Stimulated activated naive B cell treated with anti-CD40 and anti-IgM and Interleukin-4, amounts not matched to agents 10 μg/mL and 1 μg/mL and 100 μg/mL, for 72 hours (primary cell): ENCODE results near the gene SLC44A2.
A peak's percentile ranks its signal among the peaks of the same experiment; 100 is the strongest.

Experiments
- ATAC-seq, 2 donors: fragments of 150-1000 bp; cut with Tn5 transposase; replicated peaks; 2 replicates each; pipeline ENCODE4 v1.10.0; 2021; ENCODE audit warnings: moderate library complexity in 1 of 2
- DNase-seq: peaks from one replicate; pipeline ENCODE4 v3.0.0; 2021
- H3K27ac Mint-ChIP-seq: one replicate; pipeline ENCODE4 v1.8.0; 2022; ENCODE audit warnings: mild to moderate bottlenecking, mixed read lengths
- H3K27me3 Mint-ChIP-seq, 2 donors: one replicate each; pipeline ENCODE4 v1.8.0; 2022; ENCODE audit warnings: mixed read lengths in 2 of 2
- H3K36me3 Mint-ChIP-seq, 2 donors: one replicate each; pipeline ENCODE4 v1.8.0; 2022; ENCODE audit warnings: mixed read lengths in 2 of 2, mild to moderate bottlenecking in 1 of 2
- H3K4me1 Mint-ChIP-seq, 2 donors: one replicate each; pipeline ENCODE4 v1.8.0; 2022; ENCODE audit warnings: mixed read lengths in 2 of 2, mild to moderate bottlenecking in 1 of 2
- H3K4me3 Mint-ChIP-seq, 2 donors: one replicate each; pipeline ENCODE4 v1.8.0; 2022; ENCODE audit warnings: mild to moderate bottlenecking in 2 of 2, mixed read lengths in 2 of 2, moderate library complexity in 1 of 2
- H3K9me3 Mint-ChIP-seq, 2 donors: one replicate each; pipeline ENCODE4 v1.8.0; 2022; ENCODE audit warnings: mixed read lengths in 2 of 2, mild to moderate bottlenecking in 1 of 2

SLC44A2 gene

DNA sequence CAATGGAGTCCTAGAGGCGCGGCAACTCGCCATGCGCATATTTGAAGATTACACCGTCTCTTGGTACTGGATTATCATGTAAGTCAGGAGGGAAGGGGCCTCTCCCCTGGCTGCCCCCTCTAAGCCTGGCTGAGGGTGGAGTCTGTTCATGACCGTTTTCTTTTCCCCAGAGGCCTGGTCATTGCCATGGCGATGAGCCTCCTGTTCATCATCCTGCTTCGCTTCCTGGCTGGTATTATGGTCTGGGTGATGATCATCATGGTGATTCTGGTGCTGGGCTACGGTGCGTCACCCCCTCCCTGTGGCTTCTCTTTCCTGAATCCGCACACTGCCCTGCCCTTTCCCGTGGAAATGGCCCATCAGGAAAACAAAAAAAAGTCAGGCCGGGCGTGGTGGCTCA, 6.5 kb downstream of the SLC44A2 start:
- DNase-seq (no peak), ATAC-seq (no peak)
- no peak overlapping the region for H3K4me3 Mint-ChIP-seq
- peak overlapping the region; percentile 69 for H3K27ac Mint-ChIP-seq
- peaks cover 50% of the 10 kb centered on the region in 2 donors for H3K36me3 Mint-ChIP-seq
- H3K4me1 Mint-ChIP-seq: peaks cover 20 to 26% of the 10 kb centered on the region in 2 donors
- no peaks in the 10 kb centered on the region for H3K27me3 Mint-ChIP-seq
- H3K9me3 Mint-ChIP-seq: no peaks in the 10 kb centered on the region

DNA sequence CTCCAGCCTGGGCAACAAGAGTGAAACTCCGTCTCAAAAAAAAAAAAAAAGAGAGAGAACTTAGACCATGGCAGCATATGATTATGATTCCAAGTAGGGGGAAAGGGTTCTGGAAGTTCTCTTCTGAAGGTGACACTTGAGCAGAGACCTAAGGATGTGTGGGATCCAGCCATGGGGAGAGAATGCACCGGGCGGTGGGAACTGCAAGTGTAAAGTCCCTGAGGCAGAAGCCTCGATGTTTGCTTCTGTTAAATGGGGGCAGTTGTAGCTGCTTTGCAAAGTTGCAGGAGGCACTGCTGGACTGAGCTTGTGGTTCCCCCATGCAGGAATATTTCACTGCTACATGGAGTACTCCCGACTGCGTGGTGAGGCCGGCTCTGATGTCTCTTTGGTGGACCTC, 9.1 kb downstream of the SLC44A2 start:
- Mint-ChIP-seq H3K9me3 (no peaks in the 10 kb centered on the region), H3K4me1 (peaks cover 33 to 41% of the 10 kb centered on the region in 2 donors), H3K4me3 (no peak overlapping the region), H3K36me3 (peaks cover 55 to 58% of the 10 kb centered on the region in 2 donors), H3K27ac (peak overlapping the region; percentile 79), H3K27me3 (no peaks in the 10 kb centered on the region)
- ATAC-seq (no peak), DNase-seq (no peak)

DNA sequence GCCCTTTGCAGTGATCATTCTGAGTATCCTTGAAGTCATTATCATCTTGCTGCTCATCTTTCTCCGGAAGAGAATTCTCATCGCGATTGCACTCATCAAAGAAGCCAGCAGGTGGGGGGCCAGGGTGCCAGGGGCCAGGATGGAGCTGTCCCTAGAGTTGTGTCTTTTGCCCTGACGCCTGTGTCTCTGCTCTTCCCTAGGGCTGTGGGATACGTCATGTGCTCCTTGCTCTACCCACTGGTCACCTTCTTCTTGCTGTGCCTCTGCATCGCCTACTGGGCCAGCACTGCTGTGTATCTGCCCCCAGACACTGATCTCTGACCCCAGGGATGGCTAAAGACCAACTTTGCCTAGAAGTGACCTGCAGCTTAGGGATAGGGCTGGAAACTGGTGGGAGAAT, 9.6 kb downstream of the SLC44A2 start:
- H3K27ac Mint-ChIP-seq: peak overlapping the region; percentile 79
- no peaks in the 10 kb centered on the region for H3K27me3 Mint-ChIP-seq
- H3K36me3 Mint-ChIP-seq: peaks cover 56 to 60% of the 10 kb centered on the region in 2 donors
- DNase-seq (no peak), ATAC-seq (no peak)
- peaks cover 36 to 47% of the 10 kb centered on the region in 2 donors for H3K4me1 Mint-ChIP-seq
- H3K9me3 Mint-ChIP-seq: no peaks in the 10 kb centered on the region
- H3K4me3 Mint-ChIP-seq: no peak overlapping the region

DNA sequence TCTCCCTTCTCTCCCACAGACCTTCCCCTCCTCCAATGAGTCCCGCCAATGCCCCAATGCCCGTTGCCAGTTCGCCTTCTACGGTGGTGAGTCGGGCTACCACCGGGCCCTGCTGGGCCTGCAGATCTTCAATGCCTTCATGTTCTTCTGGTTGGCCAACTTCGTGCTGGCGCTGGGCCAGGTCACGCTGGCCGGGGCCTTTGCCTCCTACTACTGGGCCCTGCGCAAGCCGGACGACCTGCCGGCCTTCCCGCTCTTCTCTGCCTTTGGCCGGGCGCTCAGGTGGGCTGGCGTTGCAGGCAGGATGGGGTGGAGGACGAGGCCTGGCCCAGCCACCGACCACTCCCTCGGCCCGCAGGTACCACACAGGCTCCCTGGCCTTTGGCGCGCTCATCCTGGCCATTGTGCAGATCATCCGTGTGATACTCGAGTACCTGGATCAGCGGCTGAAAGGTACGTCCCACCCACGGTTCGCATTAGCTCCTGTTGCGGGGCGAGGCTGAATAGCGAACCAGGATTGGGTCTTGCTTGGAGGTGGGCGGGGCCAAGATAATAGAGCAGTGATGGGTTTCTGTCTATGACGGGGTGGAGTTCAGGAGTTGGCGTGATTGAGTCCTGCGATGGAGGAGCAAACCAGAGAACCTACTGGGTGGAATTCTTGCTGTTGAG, 11.1 kb downstream of the SLC44A2 start:
- peaks cover 55 to 60% of the 10 kb centered on the region in 2 donors for H3K36me3 Mint-ChIP-seq
- H3K4me3 Mint-ChIP-seq: no peak overlapping the region
- ATAC-seq (no peak), DNase-seq (no peak)
- H3K9me3 Mint-ChIP-seq: no peaks in the 10 kb centered on the region
- H3K27ac Mint-ChIP-seq: peak overlapping the region; percentile 65
- H3K27me3 Mint-ChIP-seq: no peaks in the 10 kb centered on the region
- H3K4me1 Mint-ChIP-seq: peaks cover 33 to 57% of the 10 kb centered on the region in 2 donors

DNA sequence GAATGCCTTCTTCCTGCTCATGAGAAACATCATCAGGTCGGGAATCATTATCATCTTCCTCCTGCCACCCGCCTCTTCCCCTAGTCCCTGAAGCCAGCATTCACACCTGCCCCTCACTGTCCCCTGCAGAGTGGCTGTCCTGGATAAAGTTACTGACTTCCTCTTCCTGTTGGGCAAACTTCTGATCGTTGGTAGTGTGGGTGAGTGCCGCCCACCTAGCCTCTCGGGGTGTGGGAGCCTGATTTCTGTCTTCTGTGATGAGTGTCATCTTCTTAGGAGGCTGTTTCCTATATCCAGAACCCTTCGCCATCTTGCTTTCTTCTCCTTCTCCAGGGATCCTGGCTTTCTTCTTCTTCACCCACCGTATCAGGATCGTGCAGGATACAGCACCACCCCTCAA, 12.5 kb downstream of the SLC44A2 start:
- Mint-ChIP-seq H3K36me3 (peaks cover 59 to 65% of the 10 kb centered on the region in 2 donors), H3K4me3 (no peak overlapping the region), H3K9me3 (no peaks in the 10 kb centered on the region), H3K27me3 (no peaks in the 10 kb centered on the region), H3K27ac (peak overlapping the region; percentile 16), H3K4me1 (peaks cover 39 to 71% of the 10 kb centered on the region in 2 donors)
- DNase-seq (no peak), ATAC-seq (no peak)

DNA sequence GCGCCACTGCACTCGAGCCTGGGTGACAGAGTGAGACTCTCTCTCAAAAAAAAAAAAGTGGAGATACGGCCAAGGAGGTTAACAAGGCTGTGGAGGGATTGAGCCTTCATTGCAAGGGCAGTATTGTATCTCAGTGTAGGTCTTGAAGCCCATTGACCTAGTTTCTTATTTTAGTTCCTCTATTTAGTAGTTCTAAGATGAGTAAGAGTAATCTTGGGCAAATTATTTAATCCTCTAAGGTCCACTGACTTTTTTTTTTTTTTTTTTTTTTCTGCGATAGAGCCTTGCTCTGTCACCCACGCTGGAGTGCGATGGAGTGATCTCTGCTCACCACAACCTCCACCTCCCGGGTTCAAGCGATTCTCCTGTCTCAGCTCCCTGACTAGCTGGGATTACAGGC, 14.5 kb downstream of the SLC44A2 start:
- ATAC-seq (peak; percentile 82 to 94), DNase-seq (no peak)
- H3K36me3 Mint-ChIP-seq: peaks cover 58 to 68% of the 10 kb centered on the region in 2 donors
- H3K4me1 Mint-ChIP-seq: peaks cover 48 to 88% of the 10 kb centered on the region in 2 donors
- peak overlapping the region; percentile 69 for H3K27ac Mint-ChIP-seq
- no peak overlapping the region for H3K4me3 Mint-ChIP-seq
- H3K27me3 Mint-ChIP-seq: no peaks in the 10 kb centered on the region
- no peaks in the 10 kb centered on the region for H3K9me3 Mint-ChIP-seq

DNA sequence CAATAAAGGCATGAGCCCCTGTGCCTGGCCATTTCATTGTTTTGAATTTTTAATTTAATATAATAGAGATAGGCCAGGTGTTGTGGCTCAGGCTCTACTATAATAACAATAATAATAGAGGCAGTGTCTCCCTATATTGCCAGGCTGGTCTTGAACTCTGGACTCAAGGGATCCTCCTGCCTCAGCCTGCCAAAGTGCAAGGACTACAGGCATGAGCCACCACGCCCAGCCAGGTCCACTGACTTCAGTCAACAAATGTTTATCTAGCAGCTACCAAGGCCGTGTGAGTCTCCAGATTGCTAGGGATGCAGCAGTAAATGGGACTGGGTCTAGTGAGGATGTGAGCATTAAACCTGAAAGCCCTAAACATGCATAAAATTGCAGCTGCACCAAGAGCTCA, 15.0 kb downstream of the SLC44A2 start:
- Mint-ChIP-seq H3K27ac (peak overlapping the region; percentile 20), H3K36me3 (peaks cover 53 to 65% of the 10 kb centered on the region in 2 donors)

DNA sequence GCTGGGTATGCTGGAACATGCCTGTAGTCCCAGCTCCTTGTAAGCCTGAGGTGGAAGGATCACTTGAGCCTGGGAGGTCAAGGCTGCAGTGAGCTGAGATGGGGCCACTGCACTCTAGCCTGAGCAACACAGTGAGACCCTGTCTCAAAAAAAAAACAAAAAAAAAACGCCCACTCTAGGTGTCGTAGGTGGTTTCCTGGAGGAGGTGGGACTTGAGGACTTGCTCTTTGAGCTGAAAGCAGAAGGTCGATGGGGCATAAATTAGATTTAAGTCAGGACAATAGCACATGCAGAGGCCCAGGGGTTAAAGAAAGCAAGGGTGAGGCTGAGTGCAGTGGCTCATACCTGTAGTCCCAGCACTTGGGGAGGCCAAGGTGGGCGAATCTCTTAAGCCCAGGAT, 15.9 kb downstream of the SLC44A2 start:
- Mint-ChIP-seq H3K4me1 (peaks cover 39 to 75% of the 10 kb centered on the region in 2 donors), H3K4me3 (no peak overlapping the region), H3K36me3 (peaks cover 48 to 59% of the 10 kb centered on the region in 2 donors), H3K27me3 (no peaks in the 10 kb centered on the region), H3K27ac (peak overlapping the region; percentile 89), H3K9me3 (no peaks in the 10 kb centered on the region)
- ATAC-seq (no peak), DNase-seq (no peak)

More for the DNA sequence above, 15.0 kb downstream of the SLC44A2 start:
- Mint-ChIP-seq H3K4me1 (peaks cover 44 to 84% of the 10 kb centered on the region in 2 donors), H3K4me3 (no peak overlapping the region), H3K27me3 (no peaks in the 10 kb centered on the region), H3K9me3 (no peaks in the 10 kb centered on the region)
- no peak for ATAC-seq
- no peak for DNase-seq

DNA sequence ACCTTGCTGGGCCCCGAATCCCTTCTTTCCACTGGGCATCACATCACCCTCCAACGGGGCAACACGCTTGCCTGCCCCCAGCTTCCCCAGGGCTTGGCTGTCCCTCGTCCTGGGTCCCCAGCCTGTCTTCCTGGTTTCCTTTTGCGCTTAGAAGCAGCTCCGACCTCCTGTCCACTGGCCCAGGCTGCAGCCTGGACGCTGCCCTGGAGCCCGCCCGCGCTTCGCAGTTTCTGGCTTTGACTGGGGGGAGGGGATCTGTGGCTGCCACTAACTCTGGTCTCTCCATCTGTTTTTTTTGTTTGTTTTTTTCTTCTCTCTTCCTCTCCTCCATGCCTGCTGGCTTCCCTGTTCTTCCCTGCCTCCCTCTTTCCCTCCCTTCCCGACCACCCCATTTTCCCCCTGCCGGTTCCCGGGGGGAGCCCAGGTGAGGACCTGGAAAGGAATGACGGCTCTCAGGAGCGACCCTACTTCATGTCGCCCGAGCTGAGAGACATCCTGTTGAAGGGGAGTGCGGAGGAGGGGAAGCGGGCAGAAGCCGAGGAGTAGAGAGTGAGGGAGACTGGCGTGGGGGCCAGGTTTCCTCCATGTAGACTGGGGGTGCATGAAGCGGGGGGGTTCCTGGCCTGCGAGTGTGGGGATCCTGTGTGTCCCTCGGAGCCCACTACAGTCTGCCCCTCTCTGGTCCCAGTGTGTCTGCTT, 17.3 kb downstream of the SLC44A2 start:
- Mint-ChIP-seq H3K4me1 (peaks cover 31 to 65% of the 10 kb centered on the region in 2 donors), H3K27me3 (no peaks in the 10 kb centered on the region), H3K4me3 (no peak overlapping the region), H3K27ac (peak overlapping the region; percentile 82), H3K9me3 (no peaks in the 10 kb centered on the region), H3K36me3 (peaks cover 38 to 45% of the 10 kb centered on the region in 2 donors)
- no peak for ATAC-seq
- DNase-seq: no peak

DNA sequence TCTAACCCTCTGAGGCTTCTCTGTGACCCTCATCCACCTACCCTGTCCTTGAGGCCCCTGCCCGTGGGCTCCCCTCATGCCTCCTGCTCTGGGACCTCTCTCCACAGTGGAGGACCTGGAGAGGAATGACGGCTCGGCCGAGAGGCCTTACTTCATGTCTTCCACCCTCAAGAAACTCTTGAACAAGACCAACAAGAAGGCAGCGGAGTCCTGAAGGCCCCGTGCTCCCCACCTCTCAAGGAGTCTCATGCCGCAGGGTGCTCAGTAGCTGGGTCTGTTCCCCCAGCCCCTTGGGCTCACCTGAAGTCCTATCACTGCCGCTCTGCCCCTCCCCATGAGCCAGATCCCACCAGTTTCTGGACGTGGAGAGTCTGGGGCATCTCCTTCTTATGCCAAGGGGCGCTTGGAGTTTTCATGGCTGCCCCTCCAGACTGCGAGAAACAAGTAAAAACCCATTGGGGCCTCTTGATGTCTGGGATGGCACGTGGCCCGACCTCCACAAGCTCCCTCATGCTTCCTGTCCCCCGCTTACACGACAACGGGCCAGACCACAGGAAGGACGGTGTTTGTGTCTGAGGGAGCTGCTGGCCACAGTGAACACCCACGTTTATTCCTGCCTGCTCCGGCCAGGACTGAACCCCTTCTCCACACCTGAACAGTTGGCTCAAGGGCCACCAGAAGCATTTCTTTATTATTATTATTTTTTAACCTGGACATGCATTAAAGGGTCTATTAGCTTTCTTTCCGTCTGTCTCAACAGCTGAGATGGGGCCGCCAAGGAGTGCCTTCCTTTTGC, 18.0 kb downstream of the SLC44A2 start:
- peak overlapping the region; percentile 82 for H3K27ac Mint-ChIP-seq
- DNase-seq: no peak
- no peaks in the 10 kb centered on the region for H3K27me3 Mint-ChIP-seq
- H3K9me3 Mint-ChIP-seq: no peaks in the 10 kb centered on the region
- H3K4me3 Mint-ChIP-seq: no peak overlapping the region
- peaks cover 32 to 38% of the 10 kb centered on the region in 2 donors for H3K36me3 Mint-ChIP-seq
- no peak for ATAC-seq
- H3K4me1 Mint-ChIP-seq: peaks cover 28 to 63% of the 10 kb centered on the region in 2 donors

DNA sequence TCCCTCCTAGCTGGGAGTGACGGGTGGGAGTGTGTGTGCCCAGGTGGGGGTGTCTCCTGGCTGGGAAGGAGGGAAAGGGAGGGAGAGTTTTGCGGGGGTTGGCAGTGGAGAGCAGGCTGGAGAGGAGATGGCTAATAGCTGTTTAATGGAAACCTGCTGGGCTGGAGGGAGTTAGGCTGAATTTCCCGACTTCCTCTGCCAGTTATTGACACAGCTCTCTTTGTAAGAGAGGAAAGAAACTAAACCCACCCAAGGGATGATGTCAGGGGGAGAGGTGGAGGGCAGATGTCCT, 18.6 kb downstream of the SLC44A2 start:
- peaks cover 30 to 38% of the 10 kb centered on the region in 2 donors for H3K36me3 Mint-ChIP-seq
- peak overlapping the region; percentile 82 for H3K27ac Mint-ChIP-seq
- H3K4me3 Mint-ChIP-seq: no peak overlapping the region
- no peaks in the 10 kb centered on the region for H3K9me3 Mint-ChIP-seq
- no peak for ATAC-seq
- no peak for DNase-seq
- H3K4me1 Mint-ChIP-seq: peaks cover 30 to 63% of the 10 kb centered on the region in 2 donors
- H3K27me3 Mint-ChIP-seq: no peaks in the 10 kb centered on the region

DNA sequence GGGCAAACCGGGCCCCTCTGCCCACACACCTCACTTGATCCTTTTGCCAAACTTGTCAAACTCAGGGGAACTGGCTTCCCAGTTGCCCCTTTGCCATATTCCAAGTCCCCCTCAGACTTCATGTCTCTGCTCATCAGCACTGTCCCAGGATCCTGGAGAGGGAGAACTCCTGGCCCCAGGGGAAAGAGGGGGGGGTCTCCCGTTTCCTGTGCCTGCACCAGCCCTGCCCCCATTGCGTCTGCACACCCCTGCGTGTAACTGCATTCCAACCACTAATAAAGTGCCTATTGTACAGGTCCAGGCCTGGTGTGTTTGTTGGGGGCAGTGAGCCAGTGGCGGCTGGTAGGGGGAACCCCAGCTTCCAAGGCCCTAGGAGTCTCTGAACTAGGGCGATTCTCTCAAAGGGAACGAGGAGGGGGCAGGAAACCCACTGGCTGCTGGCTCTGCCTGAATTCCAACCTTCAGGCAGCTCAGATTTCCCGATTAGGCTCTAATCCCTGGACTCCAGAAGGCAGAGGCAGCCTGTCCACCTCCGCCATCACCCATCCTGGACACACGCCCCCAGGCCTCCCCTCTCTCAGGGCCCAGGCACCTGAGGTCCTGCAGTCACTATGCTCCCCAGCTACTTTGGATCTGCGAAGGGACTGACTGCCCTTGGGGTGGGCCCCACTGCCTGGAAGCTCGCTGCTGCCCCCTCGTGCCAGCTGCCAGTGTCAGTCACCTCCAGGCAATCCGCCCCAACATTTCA, 19.1 kb downstream of the SLC44A2 start:
- H3K4me1 Mint-ChIP-seq: peaks cover 25 to 58% of the 10 kb centered on the region in 2 donors
- ATAC-seq: peak; percentile 79 to 86
- peak overlapping the region; percentile 70 for H3K27ac Mint-ChIP-seq
- DNase-seq: peak; percentile 59
- H3K36me3 Mint-ChIP-seq: peaks cover 25 to 33% of the 10 kb centered on the region in 2 donors
- H3K9me3 Mint-ChIP-seq: no peaks in the 10 kb centered on the region
- H3K4me3 Mint-ChIP-seq: no peak overlapping the region
- H3K27me3 Mint-ChIP-seq: no peaks in the 10 kb centered on the region

DNA sequence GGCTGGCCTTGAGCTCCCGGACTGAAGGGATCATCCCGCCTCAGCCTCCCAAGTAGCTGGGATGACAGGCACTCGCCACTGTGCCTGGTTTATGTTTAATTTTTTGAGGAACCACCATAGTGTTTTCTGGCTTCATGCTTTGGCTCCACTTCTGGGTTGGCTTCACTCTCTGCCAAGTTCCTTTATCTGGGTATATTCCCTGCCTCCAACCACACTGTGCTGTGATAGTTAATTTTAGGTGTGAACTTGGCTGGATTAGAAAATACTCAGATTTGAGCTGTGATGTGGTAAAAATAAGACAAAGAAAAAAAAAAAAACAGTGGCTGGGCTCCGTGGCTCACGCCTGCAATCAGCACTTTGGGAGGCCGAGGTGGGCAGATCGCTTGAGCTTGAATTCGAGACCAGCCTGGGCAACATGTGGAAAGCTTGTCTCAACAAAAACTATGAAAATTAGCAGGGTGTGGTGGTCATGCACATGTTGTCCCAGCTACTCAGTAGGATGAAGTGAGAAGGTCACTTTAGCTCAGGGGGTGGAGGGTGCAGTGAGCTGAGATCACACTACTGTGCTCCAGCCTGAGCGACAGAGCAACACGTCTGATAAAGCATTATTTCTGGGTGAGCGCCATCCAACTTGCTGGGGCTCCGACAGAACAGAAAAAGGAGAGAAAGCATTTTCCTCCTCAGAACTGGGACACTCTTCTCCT, 21.3 kb downstream of the SLC44A2 start:
- Mint-ChIP-seq H3K36me3 (peaks cover 19 to 26% of the 10 kb centered on the region in 2 donors), H3K27ac (peak overlapping the region; percentile 62), H3K27me3 (no peaks in the 10 kb centered on the region), H3K4me1 (peaks cover 24 to 43% of the 10 kb centered on the region in 2 donors), H3K4me3 (no peak overlapping the region), H3K9me3 (no peaks in the 10 kb centered on the region)
- ATAC-seq (no peak), DNase-seq (no peak)
